SK-N-SH treated with all-trans-retinoic acid at 6 μM for 48 hours (cell line): Measurements from ENCODE around the gene GRK5.

Experiments used
- OSR1 ChIP-seq: fragments of 250-450 bp; sonication (Bioruptor Pico); IDR thresholded peaks from 2 replicates; pipeline ENCODE4 v1.8.0; 2022; ENCODE audit warnings: moderate library complexity, mild to moderate bottlenecking, inconsistent platforms
- PPARA ChIP-seq: fragments of 250-450 bp; sonication (Bioruptor Pico); IDR thresholded peaks from 2 replicates; pipeline ENCODE4 v1.5.0; 2020; ENCODE audit warnings: mild to moderate bottlenecking, borderline replicate concordance
- TCF4 ChIP-seq: fragments of 250-450 bp; sonication (Bioruptor Pico); IDR thresholded peaks from 2 replicates; pipeline ENCODE4 v1.8.0; 2021; ENCODE audit warnings: mild to moderate bottlenecking, moderate library complexity, borderline replicate concordance
- ZC3H10 ChIP-seq: fragments of 250-450 bp; sonication (Bioruptor Pico); IDR thresholded peaks from 2 replicates; pipeline ENCODE4 v1.5.1; 2021; ENCODE audit warnings: mild to moderate bottlenecking, moderate library complexity
- ZFP3 ChIP-seq: fragments of 250-450 bp; sonication (Bioruptor Pico); IDR thresholded peaks from 2 replicates; pipeline ENCODE4 v1.5.0; 2020; ENCODE audit warnings: mild to moderate bottlenecking, moderate library complexity
- ZNF565 ChIP-seq: fragments of 450-650 bp; formaldehyde crosslinking; conservative IDR thresholded peaks from 2 replicates; pipeline ENCODE4 v1.5.0; 2020; ENCODE audit warnings: low read depth, mild to moderate bottlenecking, moderate library complexity
- TF ChIP-seq, protein P1 (sequence below): fragments of 250-450 bp; sonication (Bioruptor Pico); IDR thresholded peaks from 2 replicates; pipeline ENCODE4 v1.8.0; 2020; ENCODE audit warnings: mild to moderate bottlenecking, moderate library complexity, borderline replicate concordance

DNA sequence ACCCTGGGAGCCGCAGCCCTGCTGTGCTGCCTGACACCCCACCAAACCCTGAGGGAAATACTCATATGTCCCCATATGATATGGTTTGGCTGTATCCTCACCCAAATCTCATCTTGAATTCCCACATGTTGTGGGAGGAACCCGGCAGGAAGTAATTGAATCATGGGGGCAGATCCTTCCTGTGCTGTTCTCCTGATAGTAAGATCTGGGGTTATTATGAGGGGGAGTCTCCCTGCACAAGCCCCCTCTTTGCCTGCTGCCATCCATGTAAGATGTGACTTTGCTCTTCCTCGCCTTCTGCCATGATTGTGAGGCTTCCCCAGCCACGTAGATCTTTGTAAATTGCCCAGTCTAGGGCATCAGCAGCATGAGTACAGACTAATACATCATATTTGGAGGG lies 266.4 kb downstream of the GRK5 start:
- TF ChIP-seq ZNF565 (CRISPR knock-in tag) (no peak), OSR1 (CRISPR knock-in tag) (no peak), ZC3H10 (CRISPR knock-in tag) (no peak), ZFP3 (CRISPR knock-in tag) (no peak), PPARA (CRISPR knock-in tag) (no peak), TCF4 (no peak)
- TF ChIP-seq, protein P1, sequence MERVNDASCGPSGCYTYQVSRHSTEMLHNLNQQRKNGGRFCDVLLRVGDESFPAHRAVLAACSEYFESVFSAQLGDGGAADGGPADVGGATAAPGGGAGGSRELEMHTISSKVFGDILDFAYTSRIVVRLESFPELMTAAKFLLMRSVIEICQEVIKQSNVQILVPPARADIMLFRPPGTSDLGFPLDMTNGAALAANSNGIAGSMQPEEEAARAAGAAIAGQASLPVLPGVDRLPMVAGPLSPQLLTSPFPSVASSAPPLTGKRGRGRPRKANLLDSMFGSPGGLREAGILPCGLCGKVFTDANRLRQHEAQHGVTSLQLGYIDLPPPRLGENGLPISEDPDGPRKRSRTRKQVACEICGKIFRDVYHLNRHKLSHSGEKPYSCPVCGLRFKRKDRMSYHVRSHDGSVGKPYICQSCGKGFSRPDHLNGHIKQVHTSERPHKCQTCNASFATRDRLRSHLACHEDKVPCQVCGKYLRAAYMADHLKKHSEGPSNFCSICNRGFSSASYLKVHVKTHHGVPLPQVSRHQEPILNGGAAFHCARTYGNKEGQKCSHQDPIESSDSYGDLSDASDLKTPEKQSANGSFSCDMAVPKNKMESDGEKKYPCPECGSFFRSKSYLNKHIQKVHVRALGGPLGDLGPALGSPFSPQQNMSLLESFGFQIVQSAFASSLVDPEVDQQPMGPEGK (CRISPR knock-in tag), result no peak
